GM21526 (cell line): ENCODE results near the gene PDZD7.

Experiments used
- ATAC-seq: cut with Tn5 transposase; IDR thresholded peaks from one replicate; pipeline ENCODE4 v1.9.1; 2021; ENCODE audit warnings: moderate library complexity; ENCODE audit not compliant: unreplicated experiment, low FRiP score

Gene PDZD7

DNA sequence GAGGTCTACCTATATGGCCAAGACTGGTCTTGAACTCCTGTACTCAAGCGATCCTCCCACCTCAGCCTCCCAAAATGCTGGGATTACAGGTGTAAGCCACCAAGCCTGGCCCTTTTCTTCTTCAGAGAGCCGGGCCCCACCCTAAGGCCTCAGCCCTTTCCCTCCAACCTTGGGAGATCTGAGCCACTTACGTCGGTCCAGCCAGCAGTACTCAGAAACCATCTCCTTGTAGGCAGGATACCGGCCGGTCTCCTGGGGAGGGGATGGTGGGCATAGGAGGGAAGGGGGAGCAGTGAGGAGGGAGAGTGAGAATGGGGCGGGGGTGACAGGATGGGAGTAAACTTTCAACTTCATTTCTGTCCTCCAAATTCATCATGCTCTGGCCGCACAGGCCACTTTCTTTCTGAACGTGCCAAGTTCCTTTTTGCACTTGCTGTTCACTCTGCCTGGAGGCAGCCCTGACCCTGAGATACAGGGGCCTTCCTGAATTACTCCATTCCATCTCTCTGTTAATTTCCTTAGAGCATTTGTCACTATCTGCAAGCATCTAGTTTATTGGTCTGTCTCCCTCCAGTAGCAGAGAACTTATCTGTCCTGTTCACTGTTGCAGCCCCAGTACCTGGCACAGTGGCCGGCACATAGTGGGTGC, 10.4 kb downstream of the PDZD7 start:
- ATAC-seq: no peak

DNA sequence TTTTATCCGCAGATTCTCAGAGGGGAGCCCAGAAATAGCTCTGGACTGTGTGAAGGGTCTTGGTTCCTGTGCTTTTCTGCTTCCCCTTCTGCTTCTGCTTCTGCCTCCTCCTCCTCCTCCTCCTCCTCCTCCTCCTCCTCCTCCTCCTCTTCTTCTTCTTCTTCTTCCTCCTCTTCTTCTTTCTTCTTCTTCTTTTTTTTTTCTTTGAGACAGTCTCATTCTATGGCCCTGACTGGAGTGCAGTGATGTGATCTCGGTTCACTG, 11.6 kb downstream of the PDZD7 start:
- ATAC-seq: no peak

DNA sequence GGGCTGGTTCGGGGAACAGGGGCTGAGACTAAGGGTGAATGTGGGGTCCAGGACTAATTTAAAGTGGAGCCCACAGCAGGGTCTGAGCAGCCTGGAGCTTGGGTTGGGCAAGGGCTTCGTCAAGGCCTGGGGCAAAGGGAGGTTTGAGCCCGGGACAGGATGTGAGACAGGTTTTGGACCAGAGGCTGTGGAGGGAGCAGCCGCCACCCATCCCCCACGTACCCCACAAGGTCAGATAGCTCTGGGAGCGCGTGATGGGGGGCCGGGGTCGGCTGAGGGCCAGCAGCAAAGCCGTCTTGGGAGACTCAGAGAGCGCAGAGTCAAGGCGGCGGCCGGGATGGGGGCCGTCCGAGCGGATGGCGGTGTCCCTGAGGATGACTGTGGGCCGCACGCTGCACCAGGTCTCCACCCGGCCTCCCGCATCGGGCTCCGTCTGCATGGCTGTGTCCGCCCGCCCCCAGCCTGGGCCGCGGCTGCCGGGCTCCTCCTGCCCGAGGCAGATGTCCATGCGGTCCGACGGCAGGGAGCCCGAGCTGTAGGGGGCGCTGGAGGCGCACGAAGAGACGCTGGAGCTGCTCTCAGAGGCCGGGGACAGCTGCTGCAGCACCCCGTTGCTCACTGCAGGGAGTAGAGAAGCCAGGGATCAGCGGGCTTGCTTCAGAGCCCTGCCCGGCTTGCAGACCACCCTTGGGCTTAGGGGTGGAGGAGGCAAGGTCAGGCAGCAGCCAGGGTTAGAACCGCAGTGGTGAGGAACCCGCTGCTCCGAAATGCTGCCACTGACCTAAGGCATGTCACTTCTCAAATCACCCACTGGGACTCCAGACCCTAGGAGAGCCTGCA, 12.1 kb downstream of the PDZD7 start:
- no peak for ATAC-seq

DNA sequence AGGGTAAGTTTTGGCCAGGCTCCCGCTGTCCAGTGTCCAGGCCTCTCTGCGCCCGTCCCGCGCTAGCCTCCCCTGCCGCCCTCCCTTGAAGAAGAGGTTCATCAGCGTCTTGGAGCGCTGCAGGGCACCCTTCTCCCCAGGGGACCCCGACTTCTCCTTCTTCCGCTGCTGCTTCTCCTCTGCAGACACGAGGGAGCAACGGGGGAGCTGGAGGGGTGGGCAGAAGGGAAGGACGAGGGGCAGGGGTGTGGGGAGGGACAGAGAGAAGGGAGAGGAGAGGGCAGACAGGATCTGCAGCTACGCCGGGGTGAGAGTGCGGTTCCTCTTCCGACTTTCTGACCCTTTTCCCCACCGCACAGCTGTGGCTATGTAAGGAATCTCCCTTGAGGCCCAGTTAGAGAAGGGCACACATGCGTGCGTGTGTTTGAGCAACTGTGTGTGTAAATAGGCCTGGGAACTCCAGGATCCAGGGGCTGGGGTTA, 12.8 kb downstream of the PDZD7 start:
- no peak for ATAC-seq

DNA sequence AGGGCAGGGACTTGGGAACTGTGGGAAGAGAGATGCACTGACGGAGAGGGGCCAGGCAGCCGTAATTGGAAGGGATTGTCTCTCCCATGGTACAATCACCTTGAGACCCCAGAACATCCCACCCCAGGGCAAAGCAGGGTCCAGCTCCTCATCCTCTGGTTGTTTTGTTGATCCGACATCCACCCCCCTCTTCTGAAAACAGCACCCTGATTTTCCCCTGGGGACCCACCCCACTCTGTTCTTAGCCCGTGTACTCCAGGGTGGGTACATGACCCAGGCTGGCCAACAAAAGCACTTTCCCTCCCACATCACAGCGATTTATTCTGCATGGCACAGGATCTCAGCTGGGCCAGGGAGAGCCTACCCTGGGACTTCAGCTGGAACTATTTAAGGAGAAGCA, 14.1 kb downstream of the PDZD7 start:
- ATAC-seq: no peak

DNA sequence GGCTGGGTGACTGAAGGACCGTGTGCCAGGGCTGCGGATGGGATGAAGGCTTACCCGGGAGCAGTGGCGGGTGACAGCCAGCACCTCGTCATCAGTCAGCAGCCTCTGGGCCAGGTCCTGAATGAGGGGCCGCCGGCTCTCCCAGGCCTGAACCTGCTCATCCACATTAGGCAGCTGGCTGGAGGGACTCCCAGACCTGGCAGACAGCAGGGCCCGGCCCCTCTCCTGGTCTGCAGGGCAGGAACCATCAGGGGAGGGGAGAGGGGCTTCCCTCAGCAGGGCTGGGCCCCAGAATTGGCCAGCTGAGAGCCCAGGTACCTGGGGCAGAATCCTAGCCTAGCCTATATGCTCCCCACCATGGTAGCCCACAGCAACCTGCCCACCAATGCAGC, 15.4 kb downstream of the PDZD7 start:
- no peak for ATAC-seq

DNA sequence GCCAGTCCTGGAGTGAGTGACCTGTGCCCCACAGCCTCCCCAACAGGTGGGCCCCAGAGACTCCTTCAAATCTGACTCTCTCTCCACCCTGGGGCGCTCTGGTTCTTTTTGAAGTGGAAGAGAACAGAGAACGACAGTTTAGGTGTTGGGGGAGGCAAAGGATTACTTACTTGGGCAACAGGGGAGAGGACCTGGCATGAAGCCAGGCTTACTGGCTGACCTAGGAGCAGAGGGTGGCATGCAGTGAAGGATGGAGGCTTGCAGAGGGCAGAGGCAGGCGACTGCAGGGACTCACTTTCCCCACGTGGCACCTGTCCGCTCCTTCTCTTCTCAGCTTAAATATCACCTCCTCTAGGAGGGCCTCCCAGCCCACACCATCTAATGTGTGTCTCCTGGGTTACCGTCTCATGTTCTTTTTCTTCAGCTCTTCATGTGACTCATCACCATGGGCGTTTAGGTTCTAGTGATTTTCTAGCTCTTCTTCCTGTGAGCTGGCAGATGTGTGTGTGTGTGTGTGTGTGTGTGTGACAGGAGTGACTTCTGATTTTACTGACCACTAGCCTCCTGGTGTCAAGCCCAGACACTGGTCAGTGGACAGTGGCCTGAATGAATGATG, 15.9 kb downstream of the PDZD7 start:
- no peak for ATAC-seq

DNA sequence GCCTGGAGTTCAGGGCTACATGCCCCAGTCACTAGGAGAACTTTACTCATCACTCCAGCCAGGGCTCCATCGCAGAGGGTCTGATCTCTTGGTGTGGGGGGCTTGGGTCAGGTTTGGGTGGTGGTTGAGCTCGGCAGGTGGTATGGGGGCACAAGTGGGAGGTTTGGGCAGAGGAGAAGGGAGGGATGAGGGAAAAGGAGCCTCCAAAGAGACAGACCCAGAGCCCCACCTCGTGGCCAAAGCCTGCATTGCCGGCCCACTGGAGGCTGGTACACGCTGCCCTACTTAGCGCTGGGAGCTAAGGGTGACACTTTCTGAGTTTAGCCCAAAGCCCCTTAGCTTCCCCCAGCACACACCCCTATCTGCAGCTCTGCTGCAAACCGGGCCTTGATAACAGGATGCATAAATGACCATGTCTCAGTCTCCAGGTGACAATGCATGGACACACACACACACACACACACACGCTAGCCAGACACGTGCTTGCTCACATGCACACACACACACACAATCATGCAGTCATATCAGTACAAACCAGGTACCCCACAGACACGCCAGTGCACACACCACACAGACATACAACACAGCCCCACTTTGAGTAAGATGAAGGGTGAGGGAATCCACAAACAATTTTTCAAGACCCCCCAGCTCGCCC, 16.6 kb downstream of the PDZD7 start:
- ATAC-seq: no peak

DNA sequence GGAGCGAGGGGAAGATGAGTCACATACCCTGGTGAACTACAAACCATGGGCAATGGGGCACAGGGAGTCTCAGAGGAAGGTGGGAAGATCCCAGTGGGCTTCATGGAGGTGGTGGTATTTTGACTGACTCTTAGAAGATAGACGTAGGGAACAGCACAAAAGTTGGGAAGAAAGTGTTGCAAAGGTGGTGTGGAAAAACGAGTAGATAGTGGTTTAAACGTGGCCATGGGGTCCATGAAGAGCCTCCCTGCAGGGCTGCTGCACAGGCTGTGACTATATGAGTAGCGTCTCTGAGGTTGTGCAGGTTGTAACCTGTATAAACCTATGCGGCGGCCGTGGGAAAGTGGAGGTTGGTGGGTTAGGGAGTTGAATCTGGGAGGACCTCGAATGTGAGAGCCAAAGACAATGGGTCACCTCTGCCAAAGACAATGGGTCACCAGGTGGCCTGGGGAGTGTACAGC, 17.5 kb downstream of the PDZD7 start:
- ATAC-seq: no peak

DNA sequence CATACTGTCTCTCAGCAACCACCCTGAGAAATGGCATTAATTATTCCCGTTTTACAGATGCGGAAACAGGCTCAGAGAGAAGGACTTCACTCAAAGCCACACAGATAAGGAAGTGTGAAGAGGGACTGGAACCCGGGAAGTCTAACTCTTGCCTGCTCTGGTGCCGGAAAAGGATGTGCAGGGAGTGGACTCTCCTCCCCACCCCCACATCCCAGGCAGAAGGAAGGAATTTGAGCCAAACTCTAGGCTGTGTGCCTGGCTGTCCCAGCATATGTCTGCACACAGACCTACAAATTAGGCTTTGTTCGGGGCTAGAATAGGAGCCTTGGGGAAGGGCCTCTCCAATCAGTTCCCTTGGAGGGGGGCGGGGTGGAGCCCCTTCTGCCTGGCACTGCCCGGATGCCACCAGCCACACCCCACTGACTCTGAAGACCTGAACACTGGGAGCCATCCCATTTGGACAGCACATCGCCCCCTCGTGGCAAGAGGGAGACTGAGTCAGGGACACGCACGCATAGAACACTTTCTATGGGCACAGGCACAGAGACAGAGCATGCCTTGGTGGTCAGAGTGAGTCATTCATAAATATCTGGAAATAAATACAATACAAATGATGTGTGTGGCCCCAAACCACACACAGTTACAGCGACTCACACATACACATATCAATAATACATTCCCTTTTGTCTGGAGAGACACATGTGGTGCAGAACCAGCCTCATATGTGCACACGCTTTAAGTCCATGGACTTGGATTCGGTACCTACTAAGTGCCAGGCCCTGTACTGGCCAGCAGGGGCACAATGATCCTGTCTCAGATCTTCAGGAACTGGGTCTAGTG, 18.2 kb downstream of the PDZD7 start:
- peak; percentile 62 for ATAC-seq

DNA sequence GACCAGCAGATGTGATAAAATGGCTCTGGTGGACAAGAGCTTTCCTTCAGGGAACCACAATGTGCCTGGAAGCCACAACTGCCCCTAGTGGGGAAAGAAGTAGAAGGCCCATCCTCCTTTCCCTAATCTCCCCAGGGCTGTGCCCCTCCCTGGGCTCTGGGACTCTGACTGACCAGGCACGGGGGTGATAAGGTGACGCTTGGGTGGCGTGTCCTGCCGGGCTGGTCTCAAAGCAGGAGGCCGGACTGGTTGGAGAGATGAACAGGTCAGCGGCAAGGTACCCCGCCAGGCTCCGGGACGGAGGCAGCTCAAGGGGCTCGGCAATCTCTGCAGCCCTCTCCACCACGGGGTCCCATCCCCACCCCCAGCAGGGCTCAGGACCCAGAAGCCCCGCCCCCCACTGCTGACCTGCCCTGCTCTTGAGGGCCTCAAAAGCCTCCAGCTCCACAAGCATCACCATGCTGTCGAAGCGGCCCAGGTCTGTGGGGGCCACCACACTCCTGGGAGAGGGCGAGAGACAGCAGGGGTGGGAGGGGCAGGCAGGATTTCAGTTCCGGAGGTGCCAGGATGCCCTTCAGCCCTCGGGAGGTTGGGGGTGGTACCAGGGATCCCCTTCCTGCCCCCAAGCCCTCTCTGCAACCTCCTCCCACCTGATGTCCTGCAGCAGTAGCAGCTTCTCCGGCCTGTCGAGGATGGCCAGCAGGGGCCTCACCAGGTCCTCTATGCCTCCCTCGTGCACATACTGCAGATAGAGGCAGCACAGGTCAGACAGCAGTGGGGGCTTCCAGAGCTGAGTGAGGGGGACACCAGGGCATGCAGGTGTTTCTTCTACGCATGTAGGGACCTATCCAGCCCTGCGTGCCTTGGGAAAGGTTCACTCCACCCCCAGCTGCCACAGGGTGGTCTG, 19.2 kb downstream of the PDZD7 start:
- ATAC-seq: no peak

DNA sequence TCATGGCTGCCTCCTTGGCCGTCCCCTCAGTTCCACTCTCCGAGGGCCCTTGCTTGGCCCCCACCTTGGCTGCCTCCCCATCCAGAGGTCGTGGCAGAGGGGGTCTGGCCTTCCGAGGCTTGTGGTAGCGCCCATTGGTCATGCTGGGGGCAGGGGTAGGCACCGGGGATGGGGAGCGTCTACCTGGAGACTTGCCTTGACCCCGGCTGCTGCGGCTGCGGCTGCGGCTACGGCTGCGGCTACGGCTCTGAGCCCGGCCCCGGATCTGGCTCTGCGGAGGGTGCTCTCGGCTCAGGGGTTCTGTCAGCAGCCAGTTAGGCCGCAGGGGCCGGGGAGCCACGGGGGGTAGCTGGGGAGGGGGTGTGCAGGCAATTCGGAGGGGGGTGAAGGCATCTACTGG, 20.6 kb downstream of the PDZD7 start:
- ATAC-seq: no peak

DNA sequence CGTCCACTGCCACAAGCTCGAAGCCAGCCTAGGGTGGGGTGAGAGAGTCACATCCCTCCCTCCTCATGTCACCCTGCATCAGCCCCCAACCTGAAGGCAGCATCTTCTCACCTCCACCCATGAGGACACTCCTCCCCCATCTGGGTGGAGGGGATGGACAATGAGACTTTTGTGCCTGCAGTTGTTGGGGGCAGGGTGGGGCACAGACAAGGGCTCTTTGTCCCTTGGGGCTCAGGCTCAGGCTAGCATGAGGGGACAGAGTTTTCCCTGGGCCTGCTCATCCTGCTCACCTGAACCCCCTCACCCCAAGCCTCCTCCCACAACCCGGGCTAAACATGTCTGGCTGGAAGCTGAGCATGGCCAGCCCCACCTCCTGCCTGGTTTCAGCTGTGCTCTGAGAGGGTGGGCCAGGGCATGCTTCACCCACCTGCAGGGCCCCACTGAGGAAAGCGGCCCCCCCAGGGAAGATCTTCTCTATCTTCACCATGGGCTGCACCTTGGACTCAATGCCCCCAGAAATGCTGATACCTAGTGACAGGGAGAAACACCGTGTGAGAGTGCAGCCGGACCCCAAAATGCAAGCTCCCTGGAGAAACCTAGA, 22.0 kb downstream of the PDZD7 start:
- no peak for ATAC-seq

DNA sequence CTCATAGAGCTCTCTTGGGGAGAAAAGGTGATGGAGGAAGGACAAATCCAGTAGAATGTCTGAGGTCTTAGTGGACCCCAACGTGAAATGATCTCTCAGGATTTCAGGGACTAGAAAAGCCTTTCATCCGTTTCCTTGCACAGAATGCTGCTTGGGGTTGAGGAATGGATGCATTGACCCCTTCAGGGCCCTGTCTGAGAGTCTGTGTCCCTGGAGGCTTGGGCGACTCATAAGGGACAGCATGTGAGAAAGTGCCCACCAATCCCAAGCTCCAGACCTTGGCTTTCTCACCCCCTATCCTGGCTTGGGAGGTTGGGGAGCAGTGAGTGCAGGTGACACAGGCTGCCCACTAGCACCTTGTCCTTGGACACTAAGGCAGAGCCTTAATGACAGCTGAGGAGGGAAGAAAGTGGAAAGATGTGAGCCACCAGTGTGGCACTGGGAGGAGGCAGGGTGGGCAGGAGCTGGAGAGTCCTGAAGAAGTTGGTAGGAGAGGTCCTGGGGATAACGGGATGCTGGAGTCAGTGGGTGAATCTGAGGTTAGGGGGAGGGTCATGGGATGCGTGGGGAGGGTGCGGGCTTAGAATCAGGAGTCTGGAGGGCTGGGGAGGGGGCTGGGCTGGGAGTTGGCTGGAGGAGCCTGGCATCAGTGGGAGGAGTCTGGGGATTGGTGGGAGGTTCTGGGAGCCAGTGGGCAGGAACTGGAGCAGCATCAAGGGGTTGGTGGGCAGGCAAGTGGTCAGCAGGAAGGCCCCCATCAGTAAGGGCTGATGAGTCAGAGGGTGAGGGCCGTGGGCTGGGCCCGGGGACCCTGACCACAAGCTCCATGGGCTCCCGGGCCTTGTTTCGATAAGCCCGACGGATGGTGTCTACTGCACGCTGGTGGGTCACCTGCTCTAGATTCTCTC, 22.8 kb downstream of the PDZD7 start:
- no peak for ATAC-seq

DNA sequence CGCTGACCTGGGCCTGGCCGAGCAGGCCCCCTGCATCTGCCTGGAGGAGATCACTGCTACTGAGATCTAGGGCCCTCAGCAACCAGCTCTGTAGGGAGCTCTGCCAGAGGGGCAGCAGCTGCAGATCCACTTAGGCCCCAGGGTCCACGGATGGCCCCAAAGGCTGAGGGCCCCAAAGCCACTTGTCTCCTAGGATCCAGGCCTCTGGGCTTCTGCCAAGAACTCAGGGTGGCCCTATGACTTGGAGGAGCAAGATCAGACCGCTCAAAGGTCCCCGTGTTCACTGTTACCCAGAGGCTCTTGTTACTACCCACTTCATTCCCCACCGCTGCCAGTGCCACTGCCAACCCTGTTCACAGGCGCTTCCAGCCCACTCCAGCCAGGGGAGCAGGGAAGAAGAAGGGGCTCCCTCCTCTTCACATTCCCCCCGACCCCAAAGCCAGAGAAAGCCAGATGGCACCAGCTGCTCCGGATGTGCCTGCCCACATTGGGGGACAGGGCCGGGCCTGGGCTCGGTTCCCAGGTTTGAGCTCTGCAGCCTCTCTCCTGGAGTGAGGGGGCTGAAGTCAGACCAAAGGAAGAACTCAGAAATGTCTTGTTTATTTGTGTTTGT, 23.7 kb downstream of the PDZD7 start:
- no peak for ATAC-seq

DNA sequence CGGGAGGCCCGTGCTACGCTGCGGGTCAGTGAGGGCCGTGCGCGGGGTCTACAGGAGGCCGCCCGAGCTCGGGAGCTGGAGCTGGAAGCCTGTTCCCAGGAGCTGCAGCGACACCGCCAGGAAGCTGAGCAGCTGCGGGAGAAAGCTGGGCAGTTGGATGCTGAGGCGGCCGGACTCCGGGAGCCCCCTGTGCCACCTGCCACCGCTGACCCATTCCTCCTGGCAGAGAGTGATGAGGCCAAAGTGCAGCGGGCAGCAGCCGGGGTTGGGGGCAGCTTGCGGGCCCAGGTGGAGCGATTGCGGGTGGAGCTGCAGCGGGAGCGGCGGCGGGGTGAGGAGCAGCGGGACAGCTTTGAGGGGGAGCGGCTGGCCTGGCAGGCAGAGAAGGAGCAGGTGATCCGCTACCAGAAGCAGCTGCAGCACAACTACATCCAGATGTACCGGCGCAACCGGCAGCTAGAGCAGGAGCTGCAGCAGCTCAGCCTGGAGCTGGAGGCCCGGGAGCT, 24.3 kb downstream of the PDZD7 start:
- no peak for ATAC-seq

DNA sequence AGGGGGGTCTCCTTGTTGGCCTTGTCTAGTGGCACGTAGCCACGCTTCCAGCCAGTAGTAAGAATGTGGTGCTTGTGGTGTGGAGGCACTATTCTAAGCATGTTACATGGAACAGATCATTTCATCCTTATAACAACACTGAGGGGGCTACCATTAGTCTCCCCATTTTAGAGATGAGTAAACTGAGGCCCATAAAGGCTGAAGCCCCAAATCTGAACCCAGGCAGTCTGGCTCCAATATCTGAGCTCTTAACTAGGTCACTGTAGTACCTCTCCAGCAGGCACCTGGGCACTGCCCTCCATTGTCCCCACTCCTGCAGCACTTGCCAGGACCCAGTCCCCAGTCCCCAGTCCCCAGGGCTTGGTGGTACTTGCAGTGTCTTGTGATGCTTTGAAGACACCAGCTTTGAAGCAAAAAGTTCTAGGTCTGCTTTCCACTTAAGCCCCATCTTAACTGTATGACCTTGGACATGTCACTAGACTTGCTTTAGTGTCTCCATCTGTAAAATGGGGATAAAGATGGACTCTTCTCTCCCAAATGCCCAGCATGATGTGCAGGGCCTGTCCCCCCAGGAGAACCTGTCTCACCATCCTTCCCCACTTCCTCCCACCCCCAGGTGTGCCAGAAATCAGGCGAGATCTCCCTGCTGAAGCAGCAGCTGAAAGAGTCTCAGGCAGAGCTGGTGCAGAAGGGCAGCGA, 24.9 kb downstream of the PDZD7 start:
- ATAC-seq: no peak
